PC-9 (cell line): ENCODE data around the gene TRAPPC5. TPM values are rescaled to one million over a fixed set of nuclear protein-coding genes. Genes with fewer than 3 reads are reported as not detected.
A peak's percentile ranks its signal among the peaks of the same experiment; 100 is the strongest.

ENCODE experiments used
- BruUV-seq: library from RNA; stranded (reverse); fragments of 400-500 nt; replicated peaks from 2 replicates; lab custom pipeline; 2021; lab: Mats Ljungman, UMichigan
- CTCF ChIA-PET: fragments of 300-600 bp; sonication (Branson Sonifier 250); formaldehyde crosslinking; loops from one replicate; lab custom pipeline; 2022; ENCODE audit warnings: antibody characterized with exemption; lab: Charles Lee
- POLR2A ChIA-PET: fragments of 300-600 bp; sonication (Branson Sonifier 250); formaldehyde crosslinking; loops from one replicate; lab custom pipeline; 2022; ENCODE audit warnings: antibody characterized with exemption; ENCODE audit not compliant: unreplicated experiment; lab: Charles Lee
- DNase-seq, 2 experiments: peaks; one replicate each; pipeline versions ENCODE4 v3.0.0 to v3.0.0-alpha.2; 2015 to 2022; ENCODE audit warnings: mixed read lengths in 1 of 2
- H2AFZ ChIP-seq: fragments of 200-600 bp; sonication (generic); 2 replicates; pipeline ENCODE4 v1.8.1; 2017; ENCODE audit warnings: antibody characterized with exemption
- H3F3A ChIP-seq: fragments of 200-600 bp; sonication (generic); 2 replicates; pipeline ENCODE4 v1.8.1; 2017; ENCODE audit warnings: antibody characterized with exemption, mild to moderate bottlenecking, low read depth; ENCODE audit not compliant: insufficient read depth
- H3K27ac ChIP-seq: fragments of 200-600 bp; sonication (generic); 2 replicates; pipeline ENCODE4 v1.6.1; 2016; ENCODE audit warnings: mixed run types
- H3K27me3 ChIP-seq: fragments of 200-600 bp; sonication (generic); 2 replicates; pipeline ENCODE4 v1.6.1; 2016; ENCODE audit warnings: low read depth, mixed run types; ENCODE audit not compliant: insufficient read depth
- H3K36me3 ChIP-seq: fragments of 200-600 bp; sonication (generic); 2 replicates; pipeline ENCODE4 v1.6.1; 2016; ENCODE audit warnings: low read depth, mixed run types
- H3K4me1 ChIP-seq: fragments of 200-600 bp; sonication (generic); replicated peaks from 2 replicates; pipeline ENCODE4 v1.6.1; 2016; ENCODE audit warnings: mixed run types; ENCODE audit not compliant: insufficient read depth
- H3K4me2 ChIP-seq: fragments of 200-600 bp; sonication (generic); 2 replicates; pipeline ENCODE4 v1.6.1; 2017; ENCODE audit warnings: mixed run types
- H3K4me3 ChIP-seq: fragments of 200-600 bp; sonication (generic); 2 replicates; pipeline ENCODE4 v1.6.1; 2016; ENCODE audit warnings: mixed run types
- H3K79me2 ChIP-seq: fragments of 200-600 bp; sonication (generic); 2 replicates; pipeline ENCODE4 v1.6.1; 2017; ENCODE audit warnings: low read depth, mixed run types
- H3K9me2 ChIP-seq: fragments of 200-600 bp; sonication (generic); 2 replicates; pipeline ENCODE4 v1.8.1; 2017; ENCODE audit warnings: mild to moderate bottlenecking; ENCODE audit not compliant: insufficient read depth
- H3K9me3 ChIP-seq: fragments of 200-600 bp; sonication (generic); 2 replicates; pipeline ENCODE4 v1.8.1; 2016; ENCODE audit warnings: low read depth; ENCODE audit not compliant: insufficient read depth
- H4K20me1 ChIP-seq: fragments of 200-600 bp; sonication (generic); 2 replicates; pipeline ENCODE4 v1.8.1; 2017; ENCODE audit not compliant: insufficient read depth
- EZH2 ChIP-seq: fragments of 200-600 bp; sonication (generic); IDR thresholded peaks from 2 replicates; pipeline ENCODE4 v1.8.0; 2017; ENCODE audit warnings: antibody characterized with exemption, low read depth
- intact Hi-C: fragments of 100-400 bp; cut with micrococcal nuclease; formaldehyde crosslinking; loops from one replicate; pipeline ENCODE4 v1.10.0; 2022; ENCODE audit not compliant: unreplicated experiment
- total RNA-seq: library from RNA; stranded (reverse); gene quantifications from 2 replicates; pipeline ENCODE4 v1.2.3, GENCODE V29; 2021
- TF ChIP-seq, protein P1 (sequence below): fragments of 200-600 bp; sonication (generic); conservative IDR thresholded peaks from 2 replicates; pipeline ENCODE4 v1.6.1; 2017; ENCODE audit warnings: mixed run types, antibody characterized with exemption, mild to moderate bottlenecking, moderate library complexity

TRAPPC5 gene
- total RNA-seq, 1 experiment from 2014 or later = 103 TPM

GRCh38 chr19:7636317-7636690 is 44.3 kb upstream of the TRAPPC5 start:
- intact Hi-C loops = no loop called here
- Histone ChIP-seq H3K36me3 (no peaks in the 10 kb centered on the region), H3K27ac (no peak overlapping the region), H3K27me3 (no peaks in the 10 kb centered on the region), H3F3A (peaks cover 46% of the 10 kb centered on the region), H3K4me1 (peaks cover 11% of the 10 kb centered on the region; the same call in 1 of the 2 replicates), H3K4me3 (peak overlapping the region; percentile 89; the same call in 1 of the 2 replicates), H3K9me3 (no peaks in the 10 kb centered on the region; the same call in 1 of the 2 replicates), H3K79me2 (peaks cover 38% of the 10 kb centered on the region), H3K4me2 (peak overlapping the region; percentile 71), H4K20me1 (peaks cover 13% of the 10 kb centered on the region), H2AFZ (no peak overlapping the region; the same call in 1 of the 2 replicates), H3K9me2 (no peaks in the 10 kb centered on the region)
- TSS peak; percentile 25 for BruUV-seq
- ChIA-PET CTCF (no interaction called here), POLR2A (no interaction called here)
- DNase-seq = no peak
- no peak for TF ChIP-seq EZH2
- TF ChIP-seq, protein P1, sequence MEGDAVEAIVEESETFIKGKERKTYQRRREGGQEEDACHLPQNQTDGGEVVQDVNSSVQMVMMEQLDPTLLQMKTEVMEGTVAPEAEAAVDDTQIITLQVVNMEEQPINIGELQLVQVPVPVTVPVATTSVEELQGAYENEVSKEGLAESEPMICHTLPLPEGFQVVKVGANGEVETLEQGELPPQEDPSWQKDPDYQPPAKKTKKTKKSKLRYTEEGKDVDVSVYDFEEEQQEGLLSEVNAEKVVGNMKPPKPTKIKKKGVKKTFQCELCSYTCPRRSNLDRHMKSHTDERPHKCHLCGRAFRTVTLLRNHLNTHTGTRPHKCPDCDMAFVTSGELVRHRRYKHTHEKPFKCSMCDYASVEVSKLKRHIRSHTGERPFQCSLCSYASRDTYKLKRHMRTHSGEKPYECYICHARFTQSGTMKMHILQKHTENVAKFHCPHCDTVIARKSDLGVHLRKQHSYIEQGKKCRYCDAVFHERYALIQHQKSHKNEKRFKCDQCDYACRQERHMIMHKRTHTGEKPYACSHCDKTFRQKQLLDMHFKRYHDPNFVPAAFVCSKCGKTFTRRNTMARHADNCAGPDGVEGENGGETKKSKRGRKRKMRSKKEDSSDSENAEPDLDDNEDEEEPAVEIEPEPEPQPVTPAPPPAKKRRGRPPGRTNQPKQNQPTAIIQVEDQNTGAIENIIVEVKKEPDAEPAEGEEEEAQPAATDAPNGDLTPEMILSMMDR = no peak

DNA sequence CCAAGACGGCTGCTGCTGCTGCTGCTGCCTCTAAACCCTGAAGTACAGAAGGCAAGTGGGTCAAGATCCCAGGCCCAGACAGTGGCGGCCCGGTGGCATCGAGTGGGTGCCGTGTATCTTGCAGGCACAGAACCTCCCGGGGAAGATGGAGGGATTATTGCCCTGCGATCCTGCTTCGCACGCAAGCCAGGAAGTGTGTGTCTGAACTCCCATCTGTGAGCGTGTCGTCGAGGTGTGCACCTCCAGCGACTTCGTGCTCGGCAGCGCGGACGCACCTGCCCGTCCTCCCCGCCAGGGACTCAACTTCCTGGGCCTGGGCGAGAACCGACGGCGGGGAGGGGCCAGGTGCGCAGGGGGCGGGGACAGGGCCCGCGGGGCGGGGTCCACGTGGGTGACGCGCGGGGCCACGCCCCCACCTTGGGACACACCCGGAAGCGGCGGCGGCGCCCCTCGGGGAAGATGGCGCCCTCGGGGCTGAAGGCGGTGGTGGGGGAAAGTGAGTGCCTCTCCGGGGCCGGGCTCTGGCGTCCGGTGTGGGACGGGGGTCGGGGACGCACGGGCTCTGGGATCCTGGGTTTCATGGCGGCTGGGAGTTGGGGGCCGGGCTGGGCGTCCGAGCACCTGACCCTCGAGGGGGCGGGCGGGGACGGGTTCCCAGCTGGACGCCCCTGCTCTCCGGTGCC is 43.8 kb upstream of the TRAPPC5 start, which contains the start of gene STXBP2:
Gene STXBP2 (plus strand): TSS at position 420 of the 683 bp plus-strand sequence. CDS start 40 bp downstream, at position 460.
- Histone ChIP-seq H3K27ac (peak within 1 kb of the TSS; percentile 37), H3K79me2 (peaks cover 33% of the 10 kb centered on the region), H4K20me1 (peaks cover 13% of the 10 kb centered on the region), H3K4me3 (peak within 1 kb of the TSS; percentile 89), H3K9me2 (no peaks in the 10 kb centered on the region), H3K4me1 (peaks cover 11% of the 10 kb centered on the region; the same call in 1 of the 2 replicates), H2AFZ (peak within 1 kb of the TSS; percentile 86), H3K27me3 (no peaks in the 10 kb centered on the region), H3F3A (peaks cover 46% of the 10 kb centered on the region), H3K4me2 (peak within 1 kb of the TSS; percentile 71), H3K36me3 (no peaks in the 10 kb centered on the region), H3K9me3 (no peaks in the 10 kb centered on the region; the same call in 1 of the 2 replicates)
- no TSS peak for BruUV-seq
- intact Hi-C loops = no loop called here
- ChIA-PET POLR2A (no interaction called here), CTCF (interaction anchor here (1.1 kb wide), 1 partner anchor 163 kb away, joined by 3 read pairs; no protein-coding TSS in a partner anchor)
- TF ChIP-seq, protein P1 = no peak
- no peak for TF ChIP-seq EZH2
- peak; percentile 69 to 89 for DNase-seq

DNA sequence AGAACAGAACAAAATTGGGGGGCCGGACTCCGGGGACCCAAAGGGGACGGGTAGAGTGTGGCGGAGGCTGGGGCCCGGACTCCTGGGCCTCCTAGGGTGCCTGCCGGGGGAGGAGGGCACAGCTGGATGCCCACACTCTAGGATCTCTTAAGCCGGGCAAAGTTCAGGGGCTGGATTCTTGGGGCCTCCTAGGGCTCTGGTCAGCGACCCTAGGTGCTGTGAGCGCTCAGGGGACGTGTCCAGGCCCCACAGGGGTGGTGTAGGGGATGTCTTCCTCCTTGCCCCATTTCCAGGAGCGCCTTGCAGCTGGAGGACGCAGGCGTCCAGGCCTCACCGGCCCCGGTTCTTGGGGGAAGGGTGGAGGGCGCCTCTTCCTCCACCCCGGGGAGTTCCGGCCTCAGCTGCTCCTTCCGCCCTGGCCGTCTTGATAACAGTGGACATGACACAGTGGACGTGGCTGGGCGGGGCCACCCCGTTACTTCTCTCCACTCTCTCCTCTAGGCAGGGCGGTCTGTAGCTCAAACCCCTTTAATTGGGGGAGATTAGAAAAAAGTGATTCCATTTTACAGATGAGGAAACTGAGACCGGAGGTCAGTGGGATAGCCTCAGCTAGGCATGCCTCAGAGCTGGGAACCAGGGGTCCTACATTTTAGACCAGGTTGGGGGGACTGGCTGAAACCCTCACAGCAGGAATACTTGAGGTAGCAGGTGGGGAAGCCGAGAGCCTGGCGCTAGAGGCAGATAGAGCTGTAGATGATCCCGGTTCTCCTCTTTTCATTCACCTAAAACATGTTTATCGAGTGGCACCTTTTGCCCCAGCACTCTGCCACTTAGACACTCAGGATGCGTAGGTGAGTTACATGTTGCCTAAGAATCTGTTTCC is 43.0 kb upstream of the TRAPPC5 start:
- POLR2A ChIA-PET = interaction anchor here (0.7 kb wide), 1 partner anchor 283 kb away, joined by 3 read pairs; no protein-coding TSS in a partner anchor
- Histone ChIP-seq H3K9me3 (no peaks in the 10 kb centered on the region; the same call in 1 of the 2 replicates), H2AFZ (peak overlapping the region; percentile 86), H3K27me3 (no peaks in the 10 kb centered on the region), H3K4me1 (peaks cover 11% of the 10 kb centered on the region; the same call in 1 of the 2 replicates), H3K79me2 (peaks cover 30% of the 10 kb centered on the region), H3K9me2 (no peaks in the 10 kb centered on the region), H3K4me2 (peak overlapping the region; percentile 71), H4K20me1 (peaks cover 13% of the 10 kb centered on the region), H3F3A (peaks cover 46% of the 10 kb centered on the region), H3K36me3 (no peaks in the 10 kb centered on the region), H3K27ac (peak overlapping the region; percentile 37), H3K4me3 (peak overlapping the region; percentile 89)
- TF ChIP-seq EZH2 = no peak
- TF ChIP-seq, protein P1 = no peak
- peak in 1 of 2 experiments; percentile 41 for DNase-seq
- CTCF ChIA-PET = interaction anchor here (0.6 to 1.1 kb wide), 2 partner anchors 162 to 170 kb away, joined by 3 to 5 read pairs; no protein-coding TSS in a partner anchor
- intact Hi-C loops = no loop called here
- TSS peak; percentile 25 for BruUV-seq
